NCI-H2107 treated with DMSO at 0.1 percent for 48 hours (cell line): Measurements from ENCODE around the gene BOD1L1.

Experiments
- DNase-seq: peaks from one replicate; lab custom pipeline; 2025; ENCODE audit not compliant: unreplicated experiment; lab: John Stamatoyannopoulos, UW

Gene BOD1L1

GRCh38 chr4:13540446-13541175, 86.9 kb downstream of the BOD1L1 start:
- DNase-seq = no peak

DNA sequence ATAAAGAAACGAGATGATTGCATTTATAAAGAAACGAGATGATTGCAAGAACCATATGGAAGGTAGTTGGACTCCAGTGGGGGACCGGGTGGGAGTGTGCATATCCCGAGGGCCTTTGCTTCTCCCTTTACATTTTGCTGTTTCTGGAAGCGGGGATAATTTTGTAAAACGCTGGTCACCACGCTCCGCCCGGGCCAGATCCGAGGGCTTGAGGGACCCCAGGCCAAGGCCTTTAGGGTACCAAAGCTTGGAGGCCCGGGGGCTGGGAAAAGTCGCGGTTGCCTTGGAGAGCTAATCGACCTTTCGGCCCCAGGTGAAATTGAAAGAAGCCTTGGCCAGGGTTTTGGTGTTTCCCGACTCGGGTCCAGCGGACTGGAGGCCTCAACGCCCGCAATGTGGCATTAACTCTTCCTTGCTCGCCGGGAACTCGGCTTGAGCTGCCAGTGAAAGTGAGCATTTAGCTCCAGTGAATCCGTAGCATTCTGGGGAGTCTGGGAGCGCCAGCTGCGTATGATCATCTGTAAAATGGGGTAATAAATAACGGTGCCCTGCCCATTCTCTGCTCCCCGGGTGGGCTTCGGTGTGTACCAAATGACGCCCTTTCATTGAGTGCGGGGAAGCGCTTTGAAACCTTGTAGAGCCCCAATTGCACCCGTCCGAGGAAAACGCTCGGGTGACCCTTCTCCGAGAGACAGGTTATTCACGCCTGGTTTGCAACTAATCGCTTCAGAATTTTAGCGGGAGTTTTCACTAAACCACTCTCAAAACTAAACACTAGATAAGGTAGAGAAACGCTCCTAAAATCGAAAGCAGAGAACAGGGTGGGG, 87.7 kb downstream of the BOD1L1 start:
- DNase-seq = no peak

- DNase-seq = no peak
These were observed 88.4 kb downstream of the BOD1L1 start for GRCh38 chr4:13539047-13539618.

DNA sequence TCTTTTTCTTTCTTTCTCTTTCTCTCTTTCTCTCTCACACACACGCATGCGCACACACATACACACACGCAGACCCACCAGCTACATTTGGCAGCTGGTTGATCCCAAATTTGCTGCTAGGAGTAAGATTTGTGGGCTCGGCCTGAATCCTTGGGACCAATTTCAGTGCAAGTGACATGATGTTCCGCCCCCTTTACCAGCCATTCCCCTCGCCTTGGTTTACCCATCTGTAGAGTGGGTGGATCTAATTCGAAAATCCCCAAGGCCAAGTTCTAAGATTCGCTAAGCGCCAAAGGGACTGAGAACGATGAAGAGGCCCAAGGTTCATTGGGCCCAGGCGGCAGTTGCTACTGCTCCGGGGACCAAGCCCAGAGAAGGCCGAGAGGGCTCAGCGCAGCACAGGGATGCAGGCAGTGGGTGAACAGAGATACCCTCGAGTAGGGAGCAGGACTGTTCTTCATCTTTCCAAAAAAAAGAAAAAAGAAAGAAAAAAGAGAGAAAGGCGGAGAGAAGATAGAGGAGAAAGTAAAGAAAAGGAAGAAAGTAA, 89.0 kb downstream of the BOD1L1 start:
- no peak for DNase-seq

GRCh38 chr4:13537832-13538177, 89.7 kb downstream of the BOD1L1 start:
- DNase-seq = no peak

GRCh38 chr4:13537011-13537831, 90.3 kb downstream of the BOD1L1 start:
- no peak for DNase-seq

GRCh38 chr4:13536607-13537006, 90.9 kb downstream of the BOD1L1 start:
- no peak for DNase-seq

GRCh38 chr4:13535708-13536361, 91.7 kb downstream of the BOD1L1 start:
- no peak for DNase-seq

- no peak for DNase-seq
These were observed 92.4 kb downstream of the BOD1L1 start for GRCh38 chr4:13535118-13535517.

GRCh38 chr4:13534344-13535063, 93.0 kb downstream of the BOD1L1 start:
- no peak for DNase-seq

GRCh38 chr4:13533670-13534343, 93.7 kb downstream of the BOD1L1 start:
- no peak for DNase-seq

- DNase-seq = no peak
These were observed 95.9 kb downstream of the BOD1L1 start for GRCh38 chr4:13531625-13531998.

GRCh38 chr4:13530823-13531624, 96.5 kb downstream of the BOD1L1 start:
- no peak for DNase-seq

DNA sequence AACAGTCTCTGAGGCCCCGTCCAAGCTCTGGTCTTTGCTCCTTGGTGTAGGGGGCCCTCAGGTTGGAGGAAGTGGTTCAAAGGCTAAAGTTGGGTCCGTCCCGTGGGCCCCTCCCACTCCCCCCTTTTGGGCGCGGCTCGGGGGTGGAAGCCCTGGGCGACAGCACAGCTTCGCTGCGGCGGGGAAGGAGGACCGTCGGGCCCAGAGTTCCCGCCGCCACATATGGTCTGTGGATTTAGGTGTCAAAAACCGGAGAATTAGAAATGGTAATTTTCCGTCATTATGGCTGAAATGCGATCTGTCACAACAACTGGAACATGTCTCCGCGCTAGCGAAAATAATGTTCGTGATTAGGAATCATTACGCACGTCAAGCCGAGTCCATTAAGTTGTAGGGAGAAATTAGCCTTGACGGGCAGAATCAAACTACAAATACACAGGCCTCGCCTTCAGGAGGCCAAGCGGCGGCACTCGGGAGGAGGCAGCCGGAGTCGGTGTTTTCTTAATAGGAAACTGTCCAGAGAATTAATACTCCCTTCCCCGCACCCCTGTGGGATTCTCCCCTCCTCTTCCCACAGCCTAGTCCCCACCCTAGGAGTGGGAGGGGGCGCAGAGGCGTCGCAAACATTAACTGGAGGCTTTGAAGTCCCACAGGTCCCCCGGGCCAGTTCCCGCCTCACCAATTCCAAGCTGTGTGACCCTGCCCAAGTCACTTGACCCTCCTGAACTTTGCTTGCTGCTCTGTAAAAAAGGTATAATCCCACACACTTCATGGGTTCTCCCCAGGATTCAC, 98.2 kb downstream of the BOD1L1 start:
- DNase-seq = no peak

GRCh38 chr4:13528821-13529127, 98.8 kb downstream of the BOD1L1 start:
- DNase-seq = no peak

DNA sequence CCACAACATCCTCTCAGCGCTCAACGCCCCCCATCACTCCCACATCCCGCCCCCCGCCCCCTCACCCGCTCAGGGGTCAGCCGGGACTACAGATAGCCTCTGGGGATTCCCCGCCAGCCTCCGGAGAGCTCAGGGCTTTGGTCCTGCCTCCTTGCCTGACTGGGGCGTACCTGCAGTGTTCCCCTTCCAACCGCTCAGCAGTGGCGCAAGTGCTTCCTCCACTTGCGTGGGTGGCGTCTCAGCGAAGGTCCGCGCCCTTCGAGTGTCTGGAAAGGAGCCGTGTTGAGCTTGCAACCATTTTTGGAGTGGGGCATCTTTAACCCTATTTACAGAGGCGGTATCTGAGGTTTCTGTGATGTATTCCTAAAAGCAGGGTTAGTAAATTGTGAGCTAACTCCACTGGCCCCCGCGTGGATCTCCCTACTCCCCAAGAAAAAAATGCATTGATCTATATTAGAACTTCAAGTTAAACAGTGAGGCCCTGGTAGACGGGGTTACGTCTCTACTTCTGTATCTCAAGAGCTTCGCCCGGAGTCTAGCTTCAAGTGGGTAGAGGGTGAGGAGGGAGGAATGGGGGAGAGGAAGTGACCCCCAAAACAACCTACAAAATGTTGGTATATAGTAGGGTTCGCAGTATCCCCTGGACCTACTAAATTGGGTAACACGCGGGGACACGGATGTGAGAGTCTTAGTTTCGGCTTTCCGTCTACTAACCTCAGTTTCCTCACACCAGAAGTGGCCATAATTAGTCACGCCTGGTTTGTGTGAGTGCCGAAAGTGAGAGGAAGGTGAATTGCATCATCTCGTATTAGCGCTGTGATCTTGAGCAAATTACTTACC, 99.3 kb downstream of the BOD1L1 start:
- no peak for DNase-seq
